Measurements from ENCODE around the gene MAP2K3.
"Not testable (repeated sequence)": the region's sequence is repeated elsewhere in the genome, so short reads cannot be mapped to it uniquely, and the experiment has no call there.

Gene MAP2K3

GRCh38 chr17:21310061-21310765, 25.7 kb downstream of the MAP2K3 start:
- DNase-seq (ENCODE audit: low read depth in 2 of 2): not testable (repeated sequence)

GRCh38 chr17:21310766-21311602, 26.5 kb downstream of the MAP2K3 start:
- DNase-seq (ENCODE audit: low read depth in 2 of 2): not testable (repeated sequence)

- no peak for DNase-seq (ENCODE audit: low read depth in 2 of 2)
Measured at GRCh38 chr17:21313320-21313719, 28.8 kb downstream of the MAP2K3 start.

GRCh38 chr17:21313761-21314160, 29.2 kb downstream of the MAP2K3 start:
- not testable (repeated sequence) for DNase-seq (ENCODE audit: low read depth in 2 of 2)

DNA sequence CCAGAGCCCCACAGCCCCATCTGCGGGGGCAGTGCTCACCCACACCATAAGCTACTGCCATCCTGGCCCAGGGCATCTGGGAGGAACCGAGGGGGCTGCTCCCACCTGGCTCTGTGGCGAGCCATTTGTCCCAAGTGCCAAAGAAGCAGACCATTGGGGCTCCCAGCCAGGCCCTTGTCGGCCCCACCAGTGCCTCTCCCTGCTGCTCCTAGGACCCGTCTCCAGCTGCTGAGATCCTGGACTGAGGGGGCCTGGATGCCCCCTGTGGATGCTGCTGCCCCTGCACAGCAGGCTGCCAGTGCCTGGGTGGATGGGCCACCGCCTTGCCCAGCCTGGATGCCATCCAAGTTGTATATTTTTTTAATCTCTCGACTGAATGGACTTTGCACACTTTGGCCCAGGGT, 29.8 kb downstream of the MAP2K3 start:
- not testable (repeated sequence) for DNase-seq (ENCODE audit: low read depth in 2 of 2)

- not testable (repeated sequence) for DNase-seq (ENCODE audit: low read depth in 2 of 2)
Measured at GRCh38 chr17:21314701-21315111, 30.2 kb downstream of the MAP2K3 start.

DNA sequence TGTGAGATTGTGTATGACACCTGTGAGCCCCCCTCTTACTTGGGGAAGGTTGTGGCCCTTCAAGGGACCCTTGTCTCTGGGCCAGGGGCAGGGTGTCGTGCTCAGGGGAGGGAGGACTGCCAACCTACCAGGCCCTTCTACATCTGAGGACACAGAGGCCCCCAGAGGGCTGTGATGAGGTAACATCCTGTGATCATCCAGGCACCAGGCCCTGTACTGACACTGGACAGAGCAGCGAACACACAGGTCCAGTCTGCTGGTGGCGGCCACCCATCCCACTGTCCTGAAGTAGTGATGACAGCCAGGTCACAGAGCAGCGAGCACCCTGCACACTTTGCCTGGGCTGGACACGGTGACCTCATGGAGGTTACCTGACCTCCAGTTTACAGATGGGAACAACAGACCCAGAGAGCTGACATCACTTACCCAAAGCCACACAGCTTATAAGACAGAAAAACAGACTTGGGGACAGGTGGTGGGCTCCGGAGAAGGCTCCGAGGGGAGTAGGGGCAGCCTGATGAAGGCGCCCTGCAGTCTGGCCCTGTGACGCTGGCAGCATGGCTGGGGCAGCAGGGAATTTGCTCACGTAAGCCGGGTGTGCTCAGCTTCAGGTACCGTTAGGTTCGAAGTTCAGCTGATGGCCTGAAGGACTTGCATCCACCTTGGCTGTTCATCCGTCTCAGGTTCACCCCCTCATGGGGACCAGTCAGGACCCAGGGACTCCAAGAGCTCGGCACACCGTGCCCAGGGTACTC, 30.9 kb downstream of the MAP2K3 start:
- not testable (repeated sequence) for DNase-seq (ENCODE audit: low read depth in 2 of 2)

DNA sequence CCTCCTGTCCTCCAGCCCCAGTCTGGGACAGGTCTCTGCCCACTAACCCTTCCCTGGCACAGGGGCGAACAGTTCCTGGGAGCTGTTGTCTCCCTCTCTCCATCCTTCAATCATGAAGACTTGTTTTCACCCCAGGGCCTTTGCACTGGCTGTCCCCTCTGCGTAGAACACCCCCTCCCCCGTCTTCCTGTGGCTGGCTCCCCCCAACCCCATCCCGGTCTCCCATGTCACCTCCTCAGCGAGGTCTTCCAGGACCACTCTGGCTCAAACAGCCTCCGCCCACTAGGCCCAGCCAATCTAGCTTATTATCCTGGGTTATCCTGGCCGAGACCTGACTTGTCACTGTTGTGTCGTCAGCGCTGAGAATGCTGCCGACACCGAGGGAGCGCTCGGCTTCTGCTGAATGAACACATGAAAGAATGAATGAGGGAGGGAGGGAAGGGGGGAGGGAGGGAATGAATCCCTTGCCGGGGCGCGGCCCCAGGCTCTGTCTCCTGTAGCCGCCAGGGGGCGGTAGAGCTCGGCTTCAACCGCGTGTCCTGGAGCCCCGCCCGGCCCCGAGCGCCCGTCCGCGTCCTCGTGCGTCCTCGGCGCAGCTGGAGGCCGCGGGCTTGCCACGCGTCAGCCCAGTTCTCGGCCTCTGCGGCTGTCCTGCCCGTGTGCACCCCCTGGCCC, 31.8 kb downstream of the MAP2K3 start:
- DNase-seq (ENCODE audit: low read depth in 2 of 2): not testable (repeated sequence)

DNA sequence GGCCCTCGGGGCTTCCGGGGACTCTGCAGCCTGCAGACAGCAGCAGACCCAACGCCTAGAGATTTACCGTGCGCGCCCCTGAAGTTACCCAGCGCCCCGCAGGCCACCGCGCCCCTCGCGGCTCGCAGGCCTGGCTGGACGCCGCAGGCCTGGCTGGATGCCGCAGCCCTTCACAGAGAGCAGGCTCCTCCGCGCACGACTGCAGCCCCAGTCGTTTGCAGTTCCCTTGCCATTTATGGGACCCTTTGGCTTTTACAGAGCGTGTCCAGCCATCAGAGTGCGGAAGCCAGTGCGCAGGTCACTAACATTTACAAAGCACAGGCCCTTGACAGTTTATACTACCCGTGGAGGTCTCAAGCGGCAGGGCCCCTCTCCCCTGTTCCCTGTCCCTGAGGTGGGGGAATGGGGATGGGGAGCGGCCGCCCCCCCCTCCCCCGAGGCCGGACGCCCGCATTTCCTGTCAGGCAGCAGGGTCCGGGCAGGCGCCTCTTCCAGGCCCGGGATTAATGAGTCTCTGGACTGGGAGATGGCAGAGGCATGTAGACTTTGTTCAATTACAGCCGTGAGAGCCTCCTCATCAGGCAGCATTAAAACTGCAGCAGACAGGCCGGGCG, 32.5 kb downstream of the MAP2K3 start:
- not testable (repeated sequence) for DNase-seq (ENCODE audit: low read depth in 2 of 2)

- DNase-seq (ENCODE audit: low read depth in 2 of 2): not testable (repeated sequence)
Measured at GRCh38 chr17:21317821-21318220, 33.3 kb downstream of the MAP2K3 start.

DNA sequence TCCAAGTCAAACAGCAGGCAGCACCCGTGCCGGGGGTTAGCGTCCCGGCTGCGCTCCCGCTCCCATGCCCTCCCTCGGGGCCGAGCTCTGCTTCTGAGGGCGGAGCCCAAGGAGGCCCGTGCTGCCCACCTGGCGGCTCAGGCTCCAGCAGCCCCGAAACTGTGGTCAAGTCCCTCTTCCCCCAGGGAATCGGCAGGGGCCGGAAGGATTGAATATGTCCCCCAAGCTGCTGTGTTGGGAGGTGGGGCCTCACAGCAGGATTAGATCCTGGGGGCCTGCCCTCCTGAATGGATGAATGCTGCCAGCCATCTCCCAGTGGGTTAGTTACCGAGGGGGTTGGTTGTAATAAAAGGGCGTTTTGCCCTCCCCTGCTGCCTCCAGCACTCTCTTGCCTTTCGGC, 33.9 kb downstream of the MAP2K3 start:
- DNase-seq (ENCODE audit: low read depth in 2 of 2): no peak

- not testable (repeated sequence) for DNase-seq (ENCODE audit: low read depth in 2 of 2)
Measured at GRCh38 chr17:21318856-21319255, 34.3 kb downstream of the MAP2K3 start.

GRCh38 chr17:21319256-21319655, 34.7 kb downstream of the MAP2K3 start:
- not testable (repeated sequence) for DNase-seq (ENCODE audit: low read depth in 2 of 2)

- not testable (repeated sequence) for DNase-seq (ENCODE audit: low read depth in 2 of 2)
Measured at GRCh38 chr17:21319686-21320375, 35.3 kb downstream of the MAP2K3 start.

- DNase-seq (ENCODE audit: low read depth in 2 of 2): not testable (repeated sequence)
Measured at GRCh38 chr17:21320430-21320829, 35.9 kb downstream of the MAP2K3 start.

DNA sequence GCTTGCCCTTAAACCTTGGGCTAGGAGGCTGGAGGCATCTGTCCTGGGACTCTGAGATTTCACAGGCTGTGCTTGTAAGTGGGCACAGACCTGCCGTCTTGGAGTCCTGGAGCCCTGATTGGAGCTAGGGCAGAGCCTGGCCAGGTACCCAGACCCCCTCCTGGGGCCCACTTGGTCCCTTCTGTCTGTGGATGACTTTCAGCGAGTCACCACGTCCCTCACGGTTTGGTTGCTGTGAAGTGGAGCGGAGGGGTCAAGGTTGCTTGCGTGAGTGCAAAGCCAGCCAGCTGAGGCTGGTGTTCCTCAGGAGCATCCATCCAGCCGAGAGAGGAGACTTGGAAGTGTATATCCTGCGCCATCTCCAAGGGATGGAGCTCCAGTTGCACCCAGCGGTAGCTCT, 36.5 kb downstream of the MAP2K3 start:
- not testable (repeated sequence) for DNase-seq (ENCODE audit: low read depth in 2 of 2)

- DNase-seq (ENCODE audit: low read depth in 2 of 2): not testable (repeated sequence)
Measured at GRCh38 chr17:21321744-21322191, 37.3 kb downstream of the MAP2K3 start.

GRCh38 chr17:21323257-21324111, 39.0 kb downstream of the MAP2K3 start:
- not testable (repeated sequence) for DNase-seq (ENCODE audit: low read depth in 2 of 2)

DNA sequence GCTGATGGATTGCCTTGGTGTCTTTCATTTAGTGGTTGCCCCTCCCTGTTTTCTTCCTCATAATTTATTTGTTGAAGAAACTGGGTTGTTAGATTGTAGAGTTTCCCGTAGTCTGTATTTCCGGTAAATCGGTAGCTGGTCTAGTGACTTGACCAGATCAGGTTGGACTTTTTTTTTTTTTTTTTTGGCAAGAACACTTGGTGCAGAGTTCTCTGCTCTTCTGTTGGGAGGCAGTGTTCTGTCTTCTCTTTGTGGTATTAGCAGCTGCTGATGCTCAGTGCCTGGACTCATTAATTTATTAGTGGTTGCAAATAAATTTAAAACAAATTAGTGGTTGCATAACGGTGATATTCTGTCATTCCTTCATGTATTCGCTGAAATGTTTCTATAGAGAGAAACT, 40.2 kb downstream of the MAP2K3 start:
- DNase-seq (ENCODE audit: low read depth in 2 of 2): not testable (repeated sequence)
